ENCODE measurements around the gene ARPC2. TPM values are rescaled to one million over a fixed set of nuclear protein-coding genes. Genes with fewer than 3 reads are reported as not detected.

Gene ARPC2
- polyA plus RNA-seq, 1 donor from 2014 or later, result 167 TPM

- TF ChIP-seq MXI1 (conservative IDR thresholded peaks at IDR 0.05; ENCODE audit: poor library complexity, severe bottlenecking) (no peak), EP300 (conservative IDR thresholded peaks at IDR 0.05; ENCODE audit: poor library complexity, severe bottlenecking) (no peak), CTCF (IDR thresholded peaks at IDR 0.05; ENCODE audit: poor library complexity, severe bottlenecking) (peak; percentile 46), SMC3 (conservative IDR thresholded peaks at IDR 0.05; ENCODE audit: poor library complexity) (no peak), TAF1 (IDR thresholded peaks at IDR 0.05; ENCODE audit: low read depth) (no peak), POLR2AphosphoS5 (IDR thresholded peaks at IDR 0.05) (no peak)
- Histone ChIP-seq H3K9me3 (ENCODE audit: low read length) (no peaks in the 10 kb centered on the region), H3K79me2 (replicated peaks; ENCODE audit: insufficient read depth, low read length) (no peaks in the 10 kb centered on the region), H3K36me3 (ENCODE audit: insufficient read depth, low read length) (no peaks in the 10 kb centered on the region), H3K9me2 (ENCODE audit: insufficient read depth, low read length) (no peaks in the 10 kb centered on the region), H4K20me1 (ENCODE audit: insufficient read depth) (no peaks in the 10 kb centered on the region), H3F3A (ENCODE audit: insufficient read depth, low read length, poor library complexity, severe bottlenecking) (no peaks in the 10 kb centered on the region), H3K4me2 (ENCODE audit: low read length) (no peak within 1 kb of the TSS), H3K9ac (ENCODE audit: low read length) (no peak within 1 kb of the TSS), H3K27me3 (ENCODE audit: insufficient read depth, low read depth, low read length) (peaks cover 4% of the 10 kb centered on the region), H2AFZ (ENCODE audit: low read depth, low read length) (no peak within 1 kb of the TSS), H3K4me3 (ENCODE audit: low read length) (no peak within 1 kb of the TSS), H3K27ac (ENCODE audit: low read length) (no peak within 1 kb of the TSS)
These were observed 75.3 kb downstream of the ARPC2 start, which contains the start of gene TMBIM1 for GRCh38 chr2:218292048-218293014. Gene TMBIM1, minus strand, starts transcription at chr2:218292503. Its CDS starts 10,362 bp downstream, at chr2:218282141.

GRCh38 chr2:218293715-218294429, 76.9 kb downstream of the ARPC2 start:
- H4K20me1 ChIP-seq (ENCODE audit: insufficient read depth), result no peaks in the 10 kb centered on the region
- H3K79me2 ChIP-seq (replicated peaks; ENCODE audit: insufficient read depth, low read length), result no peaks in the 10 kb centered on the region
- TF ChIP-seq EP300 (conservative IDR thresholded peaks at IDR 0.05; ENCODE audit: poor library complexity, severe bottlenecking) (no peak), POLR2AphosphoS5 (IDR thresholded peaks at IDR 0.05) (no peak), TAF1 (IDR thresholded peaks at IDR 0.05; ENCODE audit: low read depth) (no peak), REST (IDR thresholded peaks at IDR 0.05; ENCODE audit: borderline replicate concordance) (no peak), CTCF (IDR thresholded peaks at IDR 0.05; ENCODE audit: poor library complexity, severe bottlenecking) (no peak), EZH2 (IDR thresholded peaks at IDR 0.05; ENCODE audit: borderline replicate concordance, insufficient read depth, low read length, poor library complexity, severe bottlenecking) (no peak), SMC3 (conservative IDR thresholded peaks at IDR 0.05; ENCODE audit: poor library complexity) (no peak), RAD21 (conservative IDR thresholded peaks at IDR 0.05) (no peak), MXI1 (conservative IDR thresholded peaks at IDR 0.05; ENCODE audit: poor library complexity, severe bottlenecking) (no peak)
- peaks cover 4% of the 10 kb centered on the region for H3K27me3 ChIP-seq (ENCODE audit: insufficient read depth, low read depth, low read length)
- no peak overlapping the region for H3K27ac ChIP-seq (ENCODE audit: low read length)
- H3K4me2 ChIP-seq (ENCODE audit: low read length), result no peak overlapping the region
- no peak overlapping the region for H3K9ac ChIP-seq (ENCODE audit: low read length)
- no peak overlapping the region for H2AFZ ChIP-seq (ENCODE audit: low read depth, low read length)
- H3K36me3 ChIP-seq (ENCODE audit: insufficient read depth, low read length), result no peaks in the 10 kb centered on the region
- H3F3A ChIP-seq (ENCODE audit: insufficient read depth, low read length, poor library complexity, severe bottlenecking), result no peaks in the 10 kb centered on the region
- H3K4me3 ChIP-seq (ENCODE audit: low read length), result no peak overlapping the region
- H3K9me3 ChIP-seq (ENCODE audit: low read length), result no peaks in the 10 kb centered on the region
- H3K9me2 ChIP-seq (ENCODE audit: insufficient read depth, low read length), result no peaks in the 10 kb centered on the region
